Left lung (tissue), 10 donors: ENCODE data around the gene BRPF1. TPM values are rescaled to one million over a fixed set of nuclear protein-coding genes. Genes with fewer than 3 reads are reported as not detected.

Experiments
- ATAC-seq: fragments of 200-7000 bp; cut with Tn5 transposase; one replicate; pipeline ENCODE4 v1.9.1; 2020; ENCODE audit warnings: moderate library complexity
- DNase-seq, 4 donors: peaks; one replicate each; pipeline ENCODE4 v3.0.0-alpha.2; 2013 to 2020
- H3K27ac ChIP-seq, 2 donors: fragments of 200-600 bp; sonication (generic) in 1 of 2; one replicate each; pipeline versions ENCODE4 v1.5.0 to v1.8.0; 2020 to 2021
- H3K27me3 ChIP-seq, 2 donors: fragments of 200-600 bp; sonication (generic) in 1 of 2; one replicate each; pipeline versions ENCODE4 v1.5.0 to v1.8.0; 2020 to 2021
- H3K36me3 ChIP-seq, 2 donors: fragments of 200-600 bp; sonication (generic) in 1 of 2; one replicate each; pipeline versions ENCODE4 v1.5.0 to v1.8.0; 2020 to 2021
- H3K4me1 ChIP-seq, 2 donors: fragments of 200-600 bp; one replicate each; pipeline ENCODE4 v1.8.0; 2021
- H3K4me3 ChIP-seq, 2 donors: fragments of 200-600 bp; sonication (generic) in 1 of 2; one replicate each; pipeline versions ENCODE4 v1.5.0 to v1.8.0; 2020 to 2021; ENCODE audit warnings: mild to moderate bottlenecking in 1 of 2
- H3K9me3 ChIP-seq, 2 donors: fragments of 200-600 bp; sonication (generic) in 1 of 2; one replicate each; pipeline versions ENCODE4 v1.5.0 to v1.8.0; 2020 to 2021
- CTCF ChIP-seq, 2 donors: fragments of 200-600 bp; sonication (generic) in 1 of 2; IDR thresholded peaks; one replicate each; pipeline versions ENCODE4 v1.5.0 to v1.8.0; 2021; ENCODE audit warnings: antibody characterized with exemption in 2 of 2
- intact Hi-C, 2 donors: fragments of 100-400 bp; cut with DNase I; formaldehyde crosslinking; loops; one replicate each; pipeline versions ENCODE4 v1.11.2 to v1.14.2; 2022
- polyA plus RNA-seq, 6 donors: library from polyadenylated mRNA; unstranded; fragments of 120-200 nt; gene quantifications; one replicate each; pipeline ENCODE4 v1.2.1, GENCODE V29; 2013; ENCODE audit not compliant: insufficient read length in 6 of 6
- total RNA-seq, 2 donors: library from RNA; stranded (reverse); fragmentation: NEBNext Ultra II Directional; extraction: Animal tissue kit (Norgen Biotek cat#: 25700); gene quantifications; one replicate each; pipeline ENCODE4 v1.2.1, GENCODE V29; 2021
- donor health status: DM: no; HTN: yes; CAD: no.
- donor health status: DM: no; HTN: no; CAD: no.

BRPF1 gene
- total and polyA plus RNA-seq, 8 donors, result 15.2 to 24.1 (median 21.9) TPM

DNA sequence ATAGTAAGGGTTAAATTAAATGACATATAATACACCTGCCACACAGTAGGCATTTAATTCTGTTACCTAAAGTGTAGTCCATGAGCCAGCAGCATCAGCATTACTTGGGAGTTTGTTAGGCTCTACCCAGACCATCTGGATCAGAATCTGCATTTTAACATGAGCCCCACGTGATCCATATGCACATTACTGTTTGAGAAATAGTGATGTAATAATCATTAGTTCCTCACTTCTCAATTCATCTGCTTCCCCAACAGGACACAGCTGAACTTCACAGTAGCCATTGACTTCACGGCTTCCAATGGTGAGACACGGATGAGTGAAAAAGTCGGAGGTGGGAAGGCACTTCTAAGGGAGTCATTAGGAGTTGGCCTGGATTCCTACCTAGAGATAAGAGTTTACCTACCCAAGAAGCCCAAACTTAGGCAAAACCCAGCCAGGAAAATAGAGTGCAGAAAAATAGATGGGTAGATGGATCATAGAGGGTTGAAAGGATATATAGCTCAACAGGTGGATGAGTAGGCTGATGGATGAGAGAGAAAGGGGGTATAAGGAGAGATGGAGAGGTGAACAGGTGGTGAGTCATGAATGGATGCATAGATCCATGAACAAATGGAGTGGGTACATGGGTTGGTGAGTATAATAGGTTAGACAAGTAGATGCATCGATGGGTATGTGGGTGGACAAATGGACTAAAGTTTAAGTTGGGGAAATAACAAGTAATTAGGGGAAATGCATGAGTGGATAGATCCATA lies 14.6 kb upstream of the BRPF1 start:
- ATAC-seq, result no peak
- TF ChIP-seq CTCF (IDR thresholded peaks at IDR 0.05), result no peak
- no peaks in the 10 kb centered on the region for H3K27me3 ChIP-seq
- H3K27ac ChIP-seq, result no peak overlapping the region
- H3K4me1 ChIP-seq, result peaks cover 0 to 16% of the 10 kb centered on the region in 2 donors
- H3K9me3 ChIP-seq, result no peaks in the 10 kb centered on the region
- intact Hi-C loops, result no loop called here
- no peak for DNase-seq
- no peak overlapping the region for H3K4me3 ChIP-seq
- no peaks in the 10 kb centered on the region for H3K36me3 ChIP-seq

DNA sequence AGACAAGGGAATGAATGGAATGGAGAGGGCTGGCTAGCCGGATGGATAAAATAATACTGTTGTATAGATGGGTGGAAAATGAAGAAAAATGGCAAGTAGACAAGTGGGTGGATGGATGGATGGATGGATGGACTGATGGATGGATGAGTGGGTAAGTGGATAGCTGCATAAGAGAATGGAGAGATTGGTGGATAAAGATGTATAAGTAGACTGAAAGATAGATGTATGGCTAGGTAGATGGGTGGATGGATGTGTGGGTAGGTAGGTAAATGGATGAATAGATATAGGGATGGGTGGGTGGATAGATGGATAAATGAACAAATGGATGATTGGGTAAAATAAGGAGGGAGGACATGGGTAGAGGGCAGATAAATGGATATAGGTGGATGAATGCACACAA lies 14.0 kb upstream of the BRPF1 start:
- Histone ChIP-seq H3K36me3 (no peaks in the 10 kb centered on the region), H3K9me3 (no peaks in the 10 kb centered on the region)

GRCh38 chr3:9718118-9718517 lies 13.4 kb upstream of the BRPF1 start:
- ATAC-seq (no peak), DNase-seq (no peak)
- Histone ChIP-seq H3K27me3 (no peaks in the 10 kb centered on the region), H3K36me3 (no peaks in the 10 kb centered on the region), H3K27ac (no peak overlapping the region), H3K4me3 (no peak overlapping the region), H3K4me1 (peaks cover 0 to 16% of the 10 kb centered on the region in 2 donors), H3K9me3 (no peaks in the 10 kb centered on the region)
- TF ChIP-seq CTCF (IDR thresholded peaks at IDR 0.05), result no peak
- intact Hi-C loops, result no loop called here

More for the DNA sequence above, 14.0 kb upstream of the BRPF1 start:
- no peak overlapping the region for H3K4me3 ChIP-seq
- TF ChIP-seq CTCF (IDR thresholded peaks at IDR 0.05), result no peak
- no peaks in the 10 kb centered on the region for H3K27me3 ChIP-seq
- H3K27ac ChIP-seq, result no peak overlapping the region
- H3K4me1 ChIP-seq, result peaks cover 0 to 16% of the 10 kb centered on the region in 2 donors
- DNase-seq, result no peak
- intact Hi-C loops, result no loop called here
- ATAC-seq, result no peak

DNA sequence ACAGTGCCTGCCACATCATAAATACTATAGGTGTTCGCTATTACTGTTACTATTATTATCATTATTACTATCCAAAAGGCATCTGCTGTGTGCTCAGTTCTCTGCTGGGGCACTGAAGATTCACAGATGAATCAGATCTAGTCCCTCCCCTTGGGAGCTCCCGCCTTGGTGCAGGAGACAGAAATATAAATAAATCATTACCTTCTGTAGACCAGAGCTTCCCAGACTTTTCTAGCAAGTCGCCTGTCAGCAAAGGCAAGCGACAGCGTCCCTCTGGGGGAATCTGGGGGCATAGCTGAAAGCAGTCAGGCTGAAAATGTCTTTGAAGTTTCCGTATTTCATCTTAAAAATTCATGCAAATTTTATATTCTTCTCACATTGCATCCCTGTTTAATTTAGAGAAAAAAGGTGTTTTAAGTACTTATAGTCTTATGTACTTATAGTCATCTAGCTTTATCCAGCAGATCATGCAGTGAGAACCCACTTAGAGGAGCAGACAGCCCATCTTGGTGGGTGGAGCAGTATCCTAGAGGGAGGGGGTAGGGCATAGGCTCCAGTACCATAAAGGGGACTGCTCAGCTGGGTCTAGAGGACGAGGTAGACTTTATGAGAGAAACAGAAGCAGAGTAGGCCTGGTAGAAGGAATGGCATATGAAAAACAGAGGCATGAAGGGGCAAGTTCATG lies 10.4 kb upstream of the BRPF1 start:
- no peak for DNase-seq
- no peak for TF ChIP-seq CTCF (IDR thresholded peaks at IDR 0.05)
- Histone ChIP-seq H3K27ac (no peak overlapping the region), H3K27me3 (no peaks in the 10 kb centered on the region), H3K36me3 (no peaks in the 10 kb centered on the region), H3K4me3 (no peak overlapping the region), H3K9me3 (no peaks in the 10 kb centered on the region), H3K4me1 (peaks cover 0 to 2% of the 10 kb centered on the region in 2 donors)
- intact Hi-C loops, result no loop called here
- no peak for ATAC-seq

- TF ChIP-seq CTCF (IDR thresholded peaks at IDR 0.05), result no peak
Measured at GRCh38 chr3:9721700-9722060, 9.9 kb upstream of the BRPF1 start.

More at GRCh38 chr3:9721700-9722060, 9.9 kb upstream of the BRPF1 start:
- Histone ChIP-seq H3K27ac (no peak overlapping the region), H3K9me3 (no peaks in the 10 kb centered on the region), H3K4me1 (no peaks in the 10 kb centered on the region), H3K4me3 (no peak overlapping the region), H3K27me3 (no peaks in the 10 kb centered on the region), H3K36me3 (no peaks in the 10 kb centered on the region)
- no peak for DNase-seq
- intact Hi-C loops, result no loop called here
- no peak for ATAC-seq
